ENCODE measurements around the gene GFI1B. TPM values are rescaled to one million over a fixed set of nuclear protein-coding genes. Genes with fewer than 3 reads are reported as not detected.

The GFI1B gene
- total and polyA plus RNA-seq, 2 of the 13 experiments (the other 11 are each of a cell fraction or from before 2014, with no cell fraction given) = 0.15 to 0.51 TPM

GRCh38 chr9:132949709-132950108 lies 28.8 kb upstream of the GFI1B start:
- no peak overlapping the region for H3K9ac ChIP-seq (ENCODE audit: insufficient read depth, low read depth, low read length)
- no peaks in the 10 kb centered on the region for H3K79me2 ChIP-seq (ENCODE audit: insufficient read depth, low read length)
- CTCF ChIA-PET (ENCODE audit: low intra/inter-chr PET ratio, low total read pairs) = no interaction called here
- WGBS (ENCODE audit: low lambda C conversion rate) = 48% methylated on average over 2 of the region's 4 CpGs
- no peak overlapping the region for H2AFZ ChIP-seq (ENCODE audit: low read length)
- POLR2A ChIA-PET = interaction anchor here (1.0 kb wide), 1 partner anchor 81 kb away, joined by 5 read pairs; the partner anchor contains the start of gene GTF3C5
- BruUV-seq (replicated peaks) = no TSS peak
- TF ChIP-seq ZNF780A (CRISPR knock-in tag; IDR thresholded peaks at IDR 0.05) = no peak
- TF ChIP-seq NAIF1 (CRISPR knock-in tag; IDR thresholded peaks at IDR 0.05; ENCODE audit: borderline replicate concordance) = no peak
- TF ChIP-seq ZNF121 (CRISPR knock-in tag; IDR thresholded peaks at IDR 0.05) = peak; percentile 64; the same call in 1 of the 2 replicates
- no peaks in the 10 kb centered on the region for H4K20me1 ChIP-seq (ENCODE audit: insufficient read depth, low read length)
- no peak overlapping the region for H3K4me3 ChIP-seq (replicated peaks in 1 of 3; ENCODE audit: insufficient read depth in 1 of 3, low read depth in 2 of 3, low read length in 3 of 3)
- no peak overlapping the region; the same call in 1 of the 2 replicates for H3K4me2 ChIP-seq (ENCODE audit: low read depth, low read length)
- 0 out of 2 replicates have a peak, but pooled peaks cover 1% of the 10 kb centered on the region for H3K9me3 ChIP-seq (ENCODE audit: low read length)
- peaks cover 0 to 4% of the 10 kb centered on the region in 2 experiments; a peak in 1 of 5 replicates for H3K27me3 ChIP-seq (ENCODE audit: control insufficient read depth in 1 of 2, insufficient read depth in 2 of 2, low read length in 2 of 2)
- H3K27ac ChIP-seq (ENCODE audit: extremely low read length, insufficient read depth, low read length) = no peak overlapping the region
- no peaks in the 10 kb centered on the region for H3K36me3 ChIP-seq (replicated peaks in 1 of 2; ENCODE audit: control insufficient read depth in 1 of 2, insufficient read depth in 2 of 2, low read length in 2 of 2)
- intact Hi-C loops (cut with micrococcal nuclease; ENCODE audit: unreplicated experiment) = no loop called here
- peaks cover 34% of the 10 kb centered on the region for H3K4me1 ChIP-seq (ENCODE audit: insufficient read depth, low read length)
- no peak for FAIRE-seq
- no peak for DNase-seq (ENCODE audit: low spot score)
- ATAC-seq = no peak
- in situ Hi-C loops (cut with HindIII; ENCODE audit: extremely low pct_ligation_motif_present, low pct_unique_long_range_greater_than_20kb) = no loop called here

DNA sequence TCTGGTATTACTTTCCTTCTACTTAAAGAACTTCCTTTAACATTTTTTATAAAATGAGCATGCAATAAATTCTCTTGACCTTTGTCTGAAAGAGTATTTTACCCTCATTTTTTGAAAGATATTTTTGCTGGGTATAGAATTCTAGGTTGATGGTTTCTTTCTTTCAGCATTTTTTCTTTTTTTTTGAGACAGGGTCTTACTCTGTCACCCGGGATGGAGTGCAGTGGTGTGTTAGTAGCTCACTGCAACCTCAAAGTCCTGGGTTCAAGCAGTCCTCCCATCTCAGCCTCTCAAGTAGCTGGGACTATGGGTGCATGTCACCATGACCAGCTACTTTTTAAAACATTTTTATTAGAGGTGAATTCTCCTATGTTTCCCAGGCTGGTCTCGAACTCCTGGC lies 23.4 kb upstream of the GFI1B start:
- no peak for FAIRE-seq
- BruUV-seq (replicated peaks) = no TSS peak
- TF ChIP-seq AHR (CRISPR knock-in tag; IDR thresholded peaks at IDR 0.05) (no peak), ZFP1 (CRISPR knock-in tag; IDR thresholded peaks at IDR 0.05) (peak; percentile 89; the same call in 1 of the 2 replicates)
- POLR2A ChIA-PET = no interaction called here
- no peak for DNase-seq (ENCODE audit: low spot score)
- no peaks in the 10 kb centered on the region for H3K79me2 ChIP-seq (ENCODE audit: insufficient read depth, low read length)
- H3K36me3 ChIP-seq (replicated peaks in 1 of 2; ENCODE audit: control insufficient read depth in 1 of 2, insufficient read depth in 2 of 2, low read length in 2 of 2) = no peaks in the 10 kb centered on the region
- ATAC-seq = no peak
- no peak overlapping the region for H3K4me2 ChIP-seq (ENCODE audit: low read depth, low read length)
- peaks cover 0 to under 1% of the 10 kb centered on the region in 2 experiments; a peak in 3 of 5 replicates for H3K27me3 ChIP-seq (ENCODE audit: control insufficient read depth in 1 of 2, insufficient read depth in 2 of 2, low read length in 2 of 2)
- 5% methylated on average over 2 of the region's 2 CpGs for WGBS (ENCODE audit: low lambda C conversion rate)
- no peaks in the 10 kb centered on the region for H4K20me1 ChIP-seq (ENCODE audit: insufficient read depth, low read length)
- no peak overlapping the region for H3K4me3 ChIP-seq (replicated peaks in 1 of 3; ENCODE audit: insufficient read depth in 1 of 3, low read depth in 2 of 3, low read length in 3 of 3)
- H3K9me3 ChIP-seq (ENCODE audit: low read length) = peaks cover 12% of the 10 kb centered on the region; the same call in 1 of the 2 replicates
- in situ Hi-C loops (cut with HindIII; ENCODE audit: extremely low pct_ligation_motif_present, low pct_unique_long_range_greater_than_20kb) = no loop called here
- no peaks in the 10 kb centered on the region for H3K4me1 ChIP-seq (ENCODE audit: insufficient read depth, low read length)
- no peak overlapping the region for H2AFZ ChIP-seq (ENCODE audit: low read length)
- no peak overlapping the region for H3K27ac ChIP-seq (ENCODE audit: extremely low read length, insufficient read depth, low read length)
- CTCF ChIA-PET (ENCODE audit: low intra/inter-chr PET ratio, low total read pairs) = no interaction called here
- no peak overlapping the region for H3K9ac ChIP-seq (ENCODE audit: insufficient read depth, low read depth, low read length)
- intact Hi-C loops (cut with micrococcal nuclease; ENCODE audit: unreplicated experiment) = no loop called here

Measured in HepG2 (cell line).